ENCODE data around the gene DNAJC5G.
"Not testable (repeated sequence)": the region's sequence is repeated elsewhere in the genome, so short reads cannot be mapped to it uniquely, and the experiment has no call there.

Gene DNAJC5G

DNA sequence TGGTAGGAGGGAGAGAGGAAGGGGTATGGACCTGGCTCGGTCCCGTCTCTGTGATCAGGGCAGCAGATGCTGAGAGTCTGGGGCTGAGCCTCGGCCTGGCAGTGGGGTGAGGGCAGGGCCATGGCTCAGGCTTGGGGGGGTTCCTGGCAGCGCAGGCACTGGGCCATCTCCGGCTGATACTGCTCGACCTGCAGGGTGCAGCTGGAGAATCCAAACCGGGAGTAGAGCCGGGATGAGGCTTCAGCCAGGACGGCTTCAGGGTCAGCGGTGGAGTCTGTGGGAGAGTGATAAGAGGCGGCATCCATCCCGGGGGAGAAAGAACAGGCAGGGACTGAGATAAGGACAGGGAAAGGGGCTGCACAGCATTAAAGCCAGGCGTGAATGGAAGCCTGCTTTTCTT, 20.0 kb upstream of the DNAJC5G start:
- DNase-seq, result no peak

DNA sequence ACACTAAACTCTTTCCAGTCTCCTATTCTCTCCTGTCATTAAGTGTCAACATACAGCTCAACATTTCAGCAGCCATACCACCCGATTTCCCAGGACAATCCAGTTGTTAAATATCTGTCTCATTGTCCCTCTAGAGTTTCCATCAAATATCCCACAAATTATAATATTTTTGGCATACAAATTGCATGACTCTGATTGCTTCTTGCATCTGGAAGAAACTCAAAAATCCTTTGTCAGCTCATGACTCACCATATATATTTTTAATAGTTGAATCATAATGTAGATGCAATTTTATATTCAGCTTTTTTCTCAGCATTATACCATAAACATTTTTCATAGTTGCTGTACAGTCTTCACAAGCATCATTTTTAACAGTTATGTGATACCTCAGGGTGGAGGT, 19.6 kb upstream of the DNAJC5G start:
- DNase-seq, result no peak

DNA sequence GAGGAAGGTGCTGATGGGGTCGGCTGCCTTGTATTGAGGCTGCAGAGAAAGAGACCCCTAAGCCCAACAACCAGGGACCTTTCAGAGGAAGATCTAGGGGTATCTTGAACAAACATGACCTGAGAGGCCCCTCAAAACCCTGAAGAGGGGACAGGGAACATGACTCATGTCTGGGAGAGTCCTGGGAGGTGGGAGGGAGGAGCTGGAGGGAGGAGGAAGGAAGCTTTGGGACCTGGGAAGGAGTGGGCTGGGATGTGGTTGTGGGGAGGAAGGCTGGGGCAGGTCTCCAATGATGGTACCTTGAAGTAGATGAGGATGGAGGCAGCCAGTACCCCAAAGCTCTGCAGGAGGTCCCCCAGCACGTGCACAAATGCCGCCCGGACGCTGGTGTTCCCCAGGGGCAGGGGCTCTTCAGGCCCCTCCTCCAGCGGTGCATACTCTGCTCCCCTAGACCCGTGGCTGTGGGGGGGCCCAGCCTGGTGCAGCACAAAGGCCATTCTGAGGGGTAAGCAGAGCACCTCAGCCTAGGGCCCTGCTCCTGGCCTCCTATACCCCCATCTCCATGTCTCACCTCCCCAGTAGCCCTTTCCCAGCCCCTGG, 18.3 kb upstream of the DNAJC5G start:
- no peak for DNase-seq

DNA sequence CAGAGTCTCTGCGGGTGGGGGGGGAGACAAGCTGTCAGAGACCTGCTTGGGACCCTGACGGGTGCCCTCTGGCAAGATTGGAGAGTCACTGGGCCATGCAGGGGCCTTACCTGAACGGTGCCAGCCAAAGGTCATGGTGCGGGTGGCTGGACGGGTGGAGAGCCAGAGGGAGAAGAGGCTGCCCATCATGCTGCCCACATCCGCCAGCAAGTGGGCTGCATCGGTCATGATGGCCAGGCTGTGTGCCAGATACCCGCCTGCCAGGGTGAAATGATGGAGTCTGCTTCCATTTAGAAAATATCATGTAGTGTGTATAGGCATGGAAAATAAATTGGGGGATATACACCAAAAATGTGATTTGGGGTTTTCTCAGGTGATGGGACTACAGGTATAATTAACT, 17.2 kb upstream of the DNAJC5G start:
- DNase-seq, result no peak

DNA sequence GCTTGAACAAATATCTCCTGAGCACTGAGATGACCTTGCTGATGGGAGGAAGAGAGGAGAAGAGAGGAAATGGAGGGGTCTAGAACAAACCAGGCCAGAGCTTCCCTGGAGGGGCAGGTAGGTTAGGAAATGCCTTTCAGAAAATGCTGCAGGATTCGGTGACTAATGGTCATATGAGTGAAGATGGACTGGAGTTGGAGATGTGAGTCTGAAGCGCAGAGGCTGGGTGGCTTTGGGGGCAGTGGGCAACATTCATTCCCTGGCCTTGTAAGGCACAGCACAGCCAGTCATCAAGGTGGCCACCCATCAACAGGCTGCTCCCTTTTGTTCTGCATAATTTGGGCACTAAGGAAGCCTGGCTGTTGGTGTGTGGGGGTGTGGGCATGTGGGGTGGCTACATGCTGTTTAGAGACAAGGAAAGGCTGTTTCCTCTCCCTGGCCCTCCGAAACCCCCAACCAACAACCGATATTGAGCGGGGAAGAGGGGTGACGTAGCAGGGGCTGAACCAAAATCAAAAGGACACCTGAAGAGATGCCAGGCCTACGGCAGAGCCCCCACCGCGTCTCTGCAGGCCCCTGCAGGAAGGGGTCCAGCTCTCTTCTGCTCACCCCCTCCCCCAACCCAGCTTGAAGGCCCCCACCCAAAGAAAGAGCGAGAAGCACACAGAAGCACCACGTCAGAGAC, 13.8 kb upstream of the DNAJC5G start:
- DNase-seq, result no peak

DNA sequence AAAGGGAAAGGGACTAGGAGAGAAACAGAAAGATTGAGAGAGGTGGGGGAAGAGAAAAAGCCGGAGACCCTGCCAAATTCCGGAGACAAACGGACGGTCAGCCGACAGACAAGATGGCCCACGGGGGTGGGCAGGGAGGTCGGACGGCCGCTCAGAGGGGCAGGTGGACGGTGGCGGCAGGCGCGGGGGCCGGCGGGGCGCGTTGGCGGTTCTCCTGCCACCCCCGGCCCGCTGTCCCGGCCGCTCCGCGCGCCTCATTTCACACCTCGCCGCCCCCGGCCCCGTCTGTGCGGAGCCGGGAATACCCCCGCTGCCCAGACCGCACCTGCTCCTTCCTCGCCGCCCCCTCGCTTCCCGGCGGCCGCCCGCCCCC, 13.3 kb upstream of the DNAJC5G start:
- DNase-seq, result no peak

DNA sequence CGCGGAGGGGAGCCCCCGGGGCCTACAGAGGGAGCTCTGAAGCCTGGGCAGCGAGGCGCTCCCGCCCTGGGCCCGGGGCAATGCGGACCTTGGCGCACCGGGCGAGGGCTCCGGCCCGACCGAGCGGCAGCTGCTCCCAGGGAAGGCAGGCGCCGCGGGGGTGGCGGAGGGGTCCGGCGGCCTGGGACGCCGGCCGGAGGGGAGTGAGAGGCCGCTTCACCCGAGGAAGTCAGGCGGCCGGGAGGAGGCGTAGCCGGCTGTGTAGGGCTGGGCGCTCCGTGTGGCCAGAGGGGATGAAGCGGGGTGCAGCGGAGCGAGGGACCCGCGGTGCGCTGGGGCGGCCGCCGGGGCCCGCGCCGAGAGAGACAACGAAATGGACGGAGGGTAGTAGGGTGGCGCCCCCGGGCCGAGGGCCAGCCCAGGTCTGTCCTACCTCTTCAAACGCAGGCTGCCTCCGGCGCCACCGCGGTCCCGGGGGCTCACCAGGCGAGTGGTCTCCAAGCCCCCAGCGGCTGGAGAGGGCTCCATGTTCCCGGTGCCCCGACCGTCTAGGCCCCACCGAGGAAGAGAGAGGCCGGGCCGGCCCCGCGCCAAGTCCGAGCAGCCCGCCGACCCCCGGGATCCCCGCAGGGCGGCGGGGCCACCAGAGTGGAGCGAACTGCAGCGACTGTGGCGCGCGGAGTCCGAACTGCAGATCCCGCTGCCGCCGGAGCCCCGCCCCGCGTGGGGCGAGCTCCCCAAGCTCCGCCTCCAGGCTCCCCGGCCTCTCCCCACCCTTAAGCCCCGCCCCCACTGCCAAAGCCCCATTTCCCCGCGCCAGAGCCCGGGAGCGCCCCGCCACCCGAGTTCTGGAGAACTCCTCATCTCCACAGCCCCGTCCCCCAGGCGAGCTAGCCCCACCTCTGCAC, 12.6 kb upstream of the DNAJC5G start, which contains the start of gene SLC30A3:
SLC30A3 (minus strand) TSS at position 669 of the 908 bp plus-strand sequence; CDS start at position 528, 141 bp downstream.
- no peak for DNase-seq

DNA sequence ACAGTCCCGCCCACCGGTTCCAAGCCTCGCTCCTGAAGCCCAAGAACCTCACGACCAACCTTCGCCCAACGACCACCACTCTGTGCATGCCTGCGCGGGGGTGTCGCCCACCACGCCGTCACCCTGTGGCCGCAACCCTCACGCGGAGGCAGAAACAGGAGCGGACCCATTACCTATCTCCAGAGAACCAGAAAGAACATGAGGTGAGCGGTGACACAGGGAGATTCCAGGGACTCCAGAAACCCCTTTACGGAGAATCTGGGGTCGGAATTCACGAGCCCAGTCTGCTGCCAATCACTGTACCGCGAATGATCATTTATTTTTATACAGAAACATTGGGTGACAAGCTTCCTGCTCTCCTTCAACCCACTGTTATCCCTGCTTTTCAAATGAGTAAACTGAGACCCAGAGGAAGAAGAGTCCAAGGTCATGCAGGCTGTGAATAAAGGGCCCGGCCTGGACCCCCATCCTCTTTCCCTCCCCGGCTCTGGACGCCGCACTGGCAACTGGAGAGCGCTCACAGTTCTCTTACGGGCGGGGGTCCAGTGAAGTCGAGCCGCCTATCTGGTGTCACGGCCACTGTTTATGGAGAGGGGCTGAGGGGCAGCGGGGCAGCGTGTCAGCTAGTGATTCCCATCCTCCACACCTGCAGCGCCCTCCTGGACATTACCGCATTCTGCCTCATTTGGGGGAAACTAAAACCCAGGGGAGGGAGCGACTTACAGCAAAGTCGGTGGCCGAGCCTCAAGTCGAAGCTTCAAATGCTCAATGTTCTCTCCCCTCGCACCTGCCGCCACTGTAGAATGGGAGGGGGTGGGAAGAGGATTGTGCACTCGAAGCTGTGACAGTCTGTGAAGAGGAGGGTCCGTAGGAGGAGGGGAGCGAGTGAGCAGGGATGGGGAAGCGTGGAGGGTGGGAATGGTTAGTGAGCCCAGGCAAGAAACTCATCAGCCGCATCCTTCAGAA, 11.7 kb upstream of the DNAJC5G start:
- no peak for DNase-seq

DNA sequence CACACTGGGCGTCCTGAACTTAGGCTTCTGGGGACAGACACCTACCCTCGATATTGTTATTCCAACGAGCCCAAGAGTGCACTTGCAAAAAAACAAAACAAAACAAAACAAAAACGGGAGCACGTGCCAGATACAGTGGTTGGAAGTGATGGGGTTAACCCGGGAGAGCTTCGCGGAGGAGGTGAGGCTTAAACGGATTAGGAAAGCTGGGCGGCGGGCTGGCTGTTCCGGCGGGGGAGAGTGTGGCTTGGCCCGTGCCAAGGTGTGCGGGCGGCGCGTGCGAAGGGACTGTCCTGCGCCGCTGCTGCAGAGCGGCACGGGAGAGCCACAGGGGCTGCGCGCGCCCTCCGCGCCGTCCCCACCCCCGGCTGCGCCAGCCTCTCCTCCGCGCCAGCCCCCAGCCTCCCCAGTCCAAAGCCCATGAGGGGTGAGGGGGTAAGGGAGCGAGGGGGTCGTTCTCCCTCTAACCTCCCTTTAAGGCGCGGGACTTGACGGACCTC, 10.9 kb upstream of the DNAJC5G start:
- no peak for DNase-seq

DNA sequence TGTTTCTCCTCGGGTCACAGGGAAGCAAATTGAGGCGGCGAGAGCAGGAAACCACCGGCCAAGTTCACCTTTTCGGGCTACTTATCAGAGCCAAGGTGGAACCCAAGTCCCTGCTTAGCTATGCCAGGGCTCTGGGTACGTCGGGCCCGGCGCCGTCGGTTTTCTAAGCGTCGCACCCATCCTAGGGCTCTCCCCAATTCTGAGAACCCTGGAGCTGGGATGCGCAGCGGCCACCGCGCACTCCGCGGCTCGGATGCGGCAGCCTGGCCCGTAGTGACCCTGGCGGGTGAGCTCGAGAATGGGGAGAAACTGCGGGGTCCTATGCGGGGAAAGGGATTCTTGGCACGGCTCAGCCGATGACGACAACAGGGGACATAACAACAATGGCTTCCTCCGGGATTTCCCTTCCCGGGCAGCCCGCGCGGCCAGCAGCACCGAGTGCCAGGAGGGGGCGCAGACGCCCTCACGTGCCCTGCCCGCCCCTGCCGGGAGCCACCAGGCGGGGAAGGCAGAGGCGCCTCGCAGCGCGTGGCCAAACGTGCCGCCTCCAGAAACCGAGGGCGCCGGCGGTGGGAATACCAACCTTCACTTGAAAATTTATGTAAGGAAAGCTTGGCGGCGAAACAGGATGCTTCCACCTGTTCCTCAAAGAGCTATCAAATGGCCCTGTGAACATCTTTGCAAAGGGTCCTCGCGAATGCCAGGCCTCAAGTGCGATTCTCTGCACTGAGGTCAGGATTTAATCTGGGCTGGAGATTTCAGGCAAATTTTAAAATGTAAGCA, 10.3 kb upstream of the DNAJC5G start:
- peak; percentile 16 for DNase-seq

DNA sequence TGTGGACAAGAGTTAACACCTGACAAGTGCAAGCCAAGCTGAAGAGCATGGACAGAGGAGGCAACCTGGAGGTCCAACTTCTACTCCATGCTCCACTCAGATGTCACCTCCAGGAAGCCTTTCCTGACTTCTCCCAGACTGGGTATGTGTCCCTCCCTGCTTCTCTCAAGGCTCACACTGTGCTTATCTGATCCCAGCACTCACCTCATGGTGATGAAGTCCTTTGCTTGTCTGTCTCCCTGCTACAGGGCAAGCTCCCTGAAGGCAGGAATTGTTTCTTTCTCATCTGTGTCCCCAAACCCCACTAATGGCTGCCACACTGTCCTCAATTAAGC, 9.7 kb upstream of the DNAJC5G start:
- no peak for DNase-seq

DNA sequence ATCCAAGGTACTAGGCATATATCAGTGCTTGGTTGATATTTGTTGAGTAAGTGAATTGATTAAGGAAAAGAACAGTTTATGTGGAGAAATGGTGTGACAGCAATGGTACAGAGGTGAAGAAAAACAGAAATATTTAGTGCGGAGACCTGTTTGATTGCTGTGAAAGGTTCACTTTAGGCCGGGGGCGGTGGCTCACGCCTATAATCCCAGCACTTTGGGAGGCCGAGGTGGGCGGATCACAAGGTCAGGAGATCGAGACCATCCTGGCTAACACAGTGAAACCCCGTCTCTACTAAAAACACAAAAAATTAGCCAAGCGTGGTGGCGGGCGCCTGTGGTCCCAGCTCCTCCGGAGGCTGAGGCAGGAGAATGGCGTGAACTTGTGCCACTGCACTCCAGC, 6.9 kb upstream of the DNAJC5G start:
- DNase-seq, result not testable (repeated sequence)

DNA sequence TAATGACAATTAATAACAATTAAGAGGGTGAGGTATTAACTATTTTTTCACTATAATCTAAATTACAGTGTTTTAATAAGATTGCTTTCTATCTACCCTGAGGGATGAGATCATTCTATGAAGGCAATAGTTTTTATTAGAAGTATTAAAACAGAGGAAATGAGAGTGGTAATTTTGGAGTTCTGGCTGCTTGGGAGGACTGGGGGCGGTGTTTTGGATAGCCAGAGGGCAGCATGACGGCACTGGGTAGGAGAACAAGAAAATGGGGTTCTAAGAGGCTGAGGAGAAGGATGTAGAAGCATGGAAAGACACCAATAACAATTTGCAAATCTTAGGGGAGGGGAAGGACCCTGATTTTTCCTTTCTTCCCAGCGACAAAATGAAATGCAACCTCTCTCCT, 5.1 kb upstream of the DNAJC5G start:
- DNase-seq, result no peak

DNA sequence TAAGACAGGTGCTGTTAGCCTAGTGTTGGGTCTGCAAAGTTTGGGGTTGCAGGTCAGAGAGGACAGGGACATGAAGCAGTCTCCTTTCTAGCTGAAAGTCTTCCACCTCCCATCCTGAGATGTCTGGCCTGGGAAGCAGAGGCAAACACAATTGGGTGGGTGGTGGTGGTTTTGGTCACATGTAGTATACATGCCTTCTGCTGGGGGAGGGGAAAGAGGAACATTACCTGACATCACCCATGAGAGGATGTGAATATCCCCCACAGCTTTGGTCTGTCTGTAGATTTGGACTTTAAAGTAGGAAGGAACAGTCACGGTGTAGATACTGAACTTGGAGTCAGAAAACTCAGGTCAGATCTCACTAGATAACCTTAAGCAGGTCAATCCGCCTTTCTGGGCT, 4.6 kb upstream of the DNAJC5G start:
- DNase-seq, result no peak

DNA sequence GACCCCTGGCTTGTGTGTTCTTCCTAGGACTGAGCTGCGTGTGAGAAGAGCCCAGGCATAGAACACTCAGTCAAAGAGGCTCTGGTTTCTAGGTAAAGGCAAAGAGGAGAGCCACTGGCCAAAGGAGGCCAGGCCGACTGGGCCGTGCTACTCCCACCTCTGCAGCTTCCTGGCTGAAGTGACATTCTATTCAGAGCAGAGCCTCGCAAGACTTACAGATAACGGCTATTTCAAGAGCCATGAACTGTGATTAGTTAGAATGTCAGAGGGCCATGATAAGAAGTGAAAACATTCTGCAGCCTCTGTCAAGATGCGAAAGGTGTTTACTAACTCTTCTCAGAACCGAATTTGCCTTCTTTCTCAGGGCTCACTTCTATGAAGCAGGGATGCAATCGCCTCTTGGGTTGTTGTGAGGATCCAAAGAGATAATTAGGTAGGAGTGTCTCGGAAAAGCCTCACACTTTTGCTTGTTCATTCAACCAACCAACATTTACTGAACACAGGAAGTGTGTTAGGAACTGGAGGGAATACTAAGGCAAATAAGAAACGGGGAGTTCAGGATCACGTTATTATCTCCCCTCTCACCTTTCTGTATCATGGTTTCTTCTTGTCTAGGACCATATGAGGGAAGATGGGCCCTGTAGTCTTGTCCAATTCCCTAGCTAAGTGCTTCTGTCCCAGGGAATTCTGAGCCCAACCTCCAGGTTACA, 3.4 kb upstream of the DNAJC5G start:
- no peak for DNase-seq

DNA sequence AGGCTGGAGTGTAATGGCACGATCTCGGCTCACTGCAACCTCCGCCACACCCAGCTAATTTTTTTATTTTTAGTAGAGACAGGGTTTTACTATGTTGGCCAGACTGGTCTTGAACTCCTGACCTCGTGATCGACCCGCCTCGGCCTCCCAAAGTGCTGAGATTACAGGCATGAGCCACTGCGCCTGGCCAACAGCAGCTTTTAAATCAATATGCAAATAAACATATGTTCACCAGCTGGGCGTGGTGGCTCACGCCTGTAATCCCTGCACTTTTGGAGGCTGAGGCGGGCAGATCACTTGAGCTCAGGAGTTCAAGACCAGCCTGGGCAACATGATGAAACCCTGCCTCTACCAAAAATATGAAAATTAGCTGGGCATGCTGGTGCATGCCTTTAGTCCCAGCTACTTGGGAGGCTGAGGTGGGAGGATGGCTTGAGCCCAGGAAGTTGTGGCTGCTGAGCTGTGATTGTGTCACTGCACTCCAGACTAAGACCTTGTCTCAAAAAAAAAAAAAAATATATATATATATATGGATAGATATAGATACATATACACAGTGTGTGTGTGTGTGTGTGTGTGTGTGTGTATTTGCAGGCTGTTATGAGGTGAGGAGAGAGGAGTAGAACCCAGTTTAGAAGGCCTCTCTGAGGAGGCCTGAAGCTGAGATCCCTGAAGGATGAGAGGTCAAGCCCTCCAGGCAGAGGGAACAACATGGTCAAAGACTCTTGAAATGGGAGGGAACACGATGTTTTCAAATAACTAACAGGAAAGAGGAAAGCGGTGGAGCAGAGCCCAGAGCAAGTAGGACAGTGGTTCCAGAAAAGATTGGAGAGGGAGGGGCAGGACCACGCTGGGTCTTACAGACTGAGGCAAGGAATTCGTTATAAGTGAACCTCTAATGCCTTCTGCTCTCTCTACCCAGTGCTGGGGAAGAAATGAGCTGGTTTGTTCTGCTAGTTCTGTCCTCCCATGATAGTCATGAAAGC, 2.4 kb upstream of the DNAJC5G start:
- not testable (repeated sequence) for DNase-seq

DNA sequence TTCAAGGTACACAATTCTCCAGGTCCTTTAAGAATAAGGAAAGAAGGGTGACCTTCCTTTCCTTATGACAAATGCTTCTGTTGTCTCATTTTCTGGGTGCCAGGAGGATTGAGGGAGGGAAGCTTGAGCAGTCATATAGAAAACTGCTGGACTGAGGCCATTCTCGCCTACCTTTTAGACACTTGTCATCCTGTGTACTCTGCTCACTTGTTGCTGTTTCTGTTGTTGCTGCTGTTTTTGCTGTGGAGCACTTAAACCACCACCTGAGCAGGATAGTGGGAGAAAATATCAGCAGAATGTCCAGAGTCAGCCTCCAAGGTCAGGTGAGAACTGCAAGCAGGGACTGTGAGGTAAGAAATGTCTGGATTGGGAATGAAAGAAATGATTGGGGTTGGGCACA, 2.8 kb downstream of the DNAJC5G start:
- DNase-seq, result no peak

DNA sequence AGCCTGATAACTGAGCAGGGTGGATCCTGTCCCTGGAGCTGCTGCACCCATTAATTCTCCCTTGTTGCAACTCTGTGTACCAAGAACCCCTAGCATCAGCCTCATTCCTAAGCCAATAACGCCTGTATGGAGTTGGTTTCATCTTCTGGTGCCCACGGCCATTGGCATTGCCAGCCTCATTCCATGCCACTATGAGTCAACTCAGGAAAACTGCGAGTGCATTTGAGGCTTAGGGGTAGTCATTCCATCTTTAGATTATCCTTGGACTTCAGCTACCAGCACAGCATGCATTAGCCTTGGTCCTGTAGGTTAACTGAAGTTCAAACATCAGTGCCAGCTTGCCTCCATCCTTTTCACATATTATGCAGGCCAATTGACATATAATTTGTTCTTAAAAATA, 5.6 kb downstream of the DNAJC5G start:
- no peak for DNase-seq

DNA sequence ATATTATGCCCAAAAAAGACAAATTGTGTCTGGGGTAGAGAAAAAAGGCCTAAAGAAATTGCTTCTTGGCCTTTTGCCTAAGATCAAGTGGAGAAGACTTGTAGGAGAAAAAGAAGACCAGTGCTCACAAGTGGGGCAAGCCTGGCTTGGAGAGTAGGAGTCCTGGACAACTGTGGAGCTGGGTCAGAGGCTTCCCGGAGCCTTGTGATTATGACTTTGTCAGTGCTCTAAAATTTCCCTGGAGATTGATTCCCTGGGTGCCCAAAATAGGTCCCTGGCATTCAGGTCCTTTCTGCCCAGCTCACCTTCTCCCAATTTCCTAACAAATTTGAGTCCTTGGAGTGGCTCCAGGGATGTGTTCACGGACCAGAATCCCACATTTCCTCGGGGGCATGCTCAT, 6.2 kb downstream of the DNAJC5G start:
- no peak for DNase-seq
